Esophagus squamous epithelium (tissue), 4 donors: ENCODE results near the gene PLAAT4.

ENCODE experiments used
- CTCF ChIP-seq, 6 experiments: fragments of 450-650 bp in 4 of 6; fragments of 200-600 bp in 2 of 6; sonication (generic) in 2 of 6; IDR thresholded peaks; one replicate each; pipeline ENCODE4 v1.5.1; 2016 to 2019; ENCODE audit warnings: antibody characterized with exemption in 6 of 6, mild to moderate bottlenecking in 4 of 6, moderate library complexity in 4 of 6
- POLR2A ChIP-seq, 4 donors: fragments of 450-650 bp; IDR thresholded peaks; one replicate each; pipeline ENCODE4 v1.6.1; 2017; ENCODE audit warnings: antibody characterized with exemption in 4 of 4, mild to moderate bottlenecking in 4 of 4, moderate library complexity in 3 of 4

GRCh38 chr11:63532799-63533475 lies 3.7 kb upstream of the PLAAT4 start:
- TF ChIP-seq POLR2A (IDR thresholded peaks at IDR 0.05) (no peak), CTCF (IDR thresholded peaks at IDR 0.05) (no peak)
